ENCODE results near the gene MET.

MET gene

GRCh38 chr7:116671681-116672595 lies at the start of gene MET:
TSS of gene MET (plus strand) at chr7:116672196. CDS start at chr7:116699085, 26,889 bp downstream.
- peak within 1 kb of the TSS; percentile 85 for H3K27ac ChIP-seq (ENCODE audit: extremely low read depth, low read depth, low read length)
- H3K9me3 ChIP-seq (ENCODE audit: control insufficient read depth, insufficient read depth, low read depth, low read length): no peaks in the 10 kb centered on the region
- peak within 1 kb of the TSS; percentile 71 for H3K4me3 ChIP-seq (ENCODE audit: low read depth, low read length)
- peaks cover 18% of the 10 kb centered on the region; the same call in 1 of the 2 replicates for H3K4me1 ChIP-seq (ENCODE audit: control insufficient read depth, insufficient read depth, low read length)
- ChIA-PET CTCF (interaction anchor here (0.6 to 2.4 kb wide), 12 partner anchors 8 to 547 kb away, joined by 3 to 18 read pairs (median 4); no protein-coding TSS in a partner anchor), POLR2A (interaction anchor here (1.0 to 1.1 kb wide), 3 partner anchors 9 to 146 kb away, joined by 3 to 4 read pairs (median 3); no protein-coding TSS in a partner anchor)
- H3K36me3 ChIP-seq (ENCODE audit: control insufficient read depth in 2 of 2, insufficient read depth in 1 of 2, low read length in 2 of 2): no peaks in the 10 kb centered on the region
- TF ChIP-seq ZBTB7A (tag by site-specific recombination; IDR thresholded peaks at IDR 0.05; ENCODE audit: low read depth): no peak
- peak; percentile 98 for TF ChIP-seq ZNF184 (tag by site-specific recombination; IDR thresholded peaks at IDR 0.05)
- no peak for TF ChIP-seq ZNF792 (tag by site-specific recombination; IDR thresholded peaks at IDR 0.05)
- peak; percentile 31; the same call in 1 of the 2 replicates for TF ChIP-seq ZSCAN4 (tag by site-specific recombination; IDR thresholded peaks at IDR 0.05)
- no peak for TF ChIP-seq ZNF560 (tag by site-specific recombination; IDR thresholded peaks at IDR 0.05; ENCODE audit: borderline replicate concordance)
- TF ChIP-seq FEZF1 (tag by site-specific recombination; IDR thresholded peaks at IDR 0.05): 0 out of 2 replicates have a peak, but pooled peaks have one; percentile 15
- TF ChIP-seq ZBTB6 (tag by site-specific recombination; IDR thresholded peaks at IDR 0.05): no peak
- peak; percentile 61; the same call in 1 of the 2 replicates for TF ChIP-seq ZNF549 (tag by site-specific recombination; IDR thresholded peaks at IDR 0.05)
- peak; percentile 63; the same call in 1 of the 2 replicates for TF ChIP-seq MZF1 (tag by site-specific recombination; IDR thresholded peaks at IDR 0.05; ENCODE audit: borderline replicate concordance)
- TF ChIP-seq ZNF677 (tag by site-specific recombination; IDR thresholded peaks at IDR 0.05): no peak
- TF ChIP-seq, protein P1, sequence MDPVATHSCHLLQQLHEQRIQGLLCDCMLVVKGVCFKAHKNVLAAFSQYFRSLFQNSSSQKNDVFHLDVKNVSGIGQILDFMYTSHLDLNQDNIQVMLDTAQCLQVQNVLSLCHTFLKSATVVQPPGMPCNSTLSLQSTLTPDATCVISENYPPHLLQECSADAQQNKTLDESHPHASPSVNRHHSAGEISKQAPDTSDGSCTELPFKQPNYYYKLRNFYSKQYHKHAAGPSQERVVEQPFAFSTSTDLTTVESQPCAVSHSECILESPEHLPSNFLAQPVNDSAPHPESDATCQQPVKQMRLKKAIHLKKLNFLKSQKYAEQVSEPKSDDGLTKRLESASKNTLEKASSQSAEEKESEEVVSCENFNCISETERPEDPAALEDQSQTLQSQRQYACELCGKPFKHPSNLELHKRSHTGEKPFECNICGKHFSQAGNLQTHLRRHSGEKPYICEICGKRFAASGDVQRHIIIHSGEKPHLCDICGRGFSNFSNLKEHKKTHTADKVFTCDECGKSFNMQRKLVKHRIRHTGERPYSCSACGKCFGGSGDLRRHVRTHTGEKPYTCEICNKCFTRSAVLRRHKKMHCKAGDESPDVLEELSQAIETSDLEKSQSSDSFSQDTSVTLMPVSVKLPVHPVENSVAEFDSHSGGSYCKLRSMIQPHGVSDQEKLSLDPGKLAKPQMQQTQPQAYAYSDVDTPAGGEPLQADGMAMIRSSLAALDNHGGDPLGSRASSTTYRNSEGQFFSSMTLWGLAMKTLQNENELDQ (tag by site-specific recombination; IDR thresholded peaks at IDR 0.05; ENCODE audit: low read depth): no peak
- TF ChIP-seq ZNF18 (tag by site-specific recombination; IDR thresholded peaks at IDR 0.05): no peak
- TF ChIP-seq, protein P2, sequence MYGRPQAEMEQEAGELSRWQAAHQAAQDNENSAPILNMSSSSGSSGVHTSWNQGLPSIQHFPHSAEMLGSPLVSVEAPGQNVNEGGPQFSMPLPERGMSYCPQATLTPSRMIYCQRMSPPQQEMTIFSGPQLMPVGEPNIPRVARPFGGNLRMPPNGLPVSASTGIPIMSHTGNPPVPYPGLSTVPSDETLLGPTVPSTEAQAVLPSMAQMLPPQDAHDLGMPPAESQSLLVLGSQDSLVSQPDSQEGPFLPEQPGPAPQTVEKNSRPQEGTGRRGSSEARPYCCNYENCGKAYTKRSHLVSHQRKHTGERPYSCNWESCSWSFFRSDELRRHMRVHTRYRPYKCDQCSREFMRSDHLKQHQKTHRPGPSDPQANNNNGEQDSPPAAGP (tag by site-specific recombination; IDR thresholded peaks at IDR 0.05): peak; percentile 93
- TF ChIP-seq, protein P3, sequence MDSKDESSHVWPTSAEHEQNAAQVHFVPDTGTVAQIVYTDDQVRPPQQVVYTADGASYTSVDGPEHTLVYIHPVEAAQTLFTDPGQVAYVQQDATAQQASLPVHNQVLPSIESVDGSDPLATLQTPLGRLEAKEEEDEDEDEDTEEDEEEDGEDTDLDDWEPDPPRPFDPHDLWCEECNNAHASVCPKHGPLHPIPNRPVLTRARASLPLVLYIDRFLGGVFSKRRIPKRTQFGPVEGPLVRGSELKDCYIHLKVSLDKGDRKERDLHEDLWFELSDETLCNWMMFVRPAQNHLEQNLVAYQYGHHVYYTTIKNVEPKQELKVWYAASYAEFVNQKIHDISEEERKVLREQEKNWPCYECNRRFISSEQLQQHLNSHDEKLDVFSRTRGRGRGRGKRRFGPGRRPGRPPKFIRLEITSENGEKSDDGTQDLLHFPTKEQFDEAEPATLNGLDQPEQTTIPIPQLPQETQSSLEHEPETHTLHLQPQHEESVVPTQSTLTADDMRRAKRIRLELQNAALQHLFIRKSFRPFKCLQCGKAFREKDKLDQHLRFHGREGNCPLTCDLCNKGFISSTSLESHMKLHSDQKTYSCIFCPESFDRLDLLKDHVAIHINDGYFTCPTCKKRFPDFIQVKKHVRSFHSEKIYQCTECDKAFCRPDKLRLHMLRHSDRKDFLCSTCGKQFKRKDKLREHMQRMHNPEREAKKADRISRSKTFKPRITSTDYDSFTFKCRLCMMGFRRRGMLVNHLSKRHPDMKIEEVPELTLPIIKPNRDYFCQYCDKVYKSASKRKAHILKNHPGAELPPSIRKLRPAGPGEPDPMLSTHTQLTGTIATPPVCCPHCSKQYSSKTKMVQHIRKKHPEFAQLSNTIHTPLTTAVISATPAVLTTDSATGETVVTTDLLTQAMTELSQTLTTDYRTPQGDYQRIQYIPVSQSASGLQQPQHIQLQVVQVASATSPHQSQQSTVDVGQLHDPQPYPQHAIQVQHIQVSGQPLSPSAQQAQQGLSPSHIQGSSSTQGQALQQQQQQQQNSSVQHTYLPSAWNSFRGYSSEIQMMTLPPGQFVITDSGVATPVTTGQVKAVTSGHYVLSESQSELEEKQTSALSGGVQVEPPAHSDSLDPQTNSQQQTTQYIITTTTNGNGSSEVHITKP (tag by site-specific recombination; IDR thresholded peaks at IDR 0.05): peak; percentile 93
- no peak for TF ChIP-seq ZNF175 (tag by site-specific recombination; IDR thresholded peaks at IDR 0.05)
- peak; percentile 64 for TF ChIP-seq ZNF366 (tag by site-specific recombination; conservative IDR thresholded peaks at IDR 0.05)
- peak; percentile 68 for TF ChIP-seq SP2 (tag by site-specific recombination; IDR thresholded peaks at IDR 0.05)
- no peak for TF ChIP-seq ZNF704 (tag by site-specific recombination; IDR thresholded peaks at IDR 0.05)
- TF ChIP-seq KLF16 (tag by site-specific recombination; IDR thresholded peaks at IDR 0.05): peak; percentile 79
- peak; percentile 90 for TF ChIP-seq PATZ1 (tag by site-specific recombination; IDR thresholded peaks at IDR 0.05)
- TF ChIP-seq ZNF623 (tag by site-specific recombination; IDR thresholded peaks at IDR 0.05): peak; percentile 7; the same call in 1 of the 2 replicates

Data from HEK293 (cell line).